HepG2 (cell line): Measurements from ENCODE around the gene PSRC1. TPM values are rescaled to one million over a fixed set of nuclear protein-coding genes. Genes with fewer than 3 reads are reported as not detected.

ENCODE experiments used
- CEBPG ChIP-seq: IDR thresholded peaks from 2 replicates; pipeline ENCODE4 v1.6.1; 2016
- DR1 ChIP-seq: sonication (generic); formaldehyde crosslinking; IDR thresholded peaks from 2 replicates; pipeline ENCODE4 v1.8.0; 2021; ENCODE audit warnings: mild to moderate bottlenecking, missing genetic modification reagents, inconsistent platforms
- HNRNPK ChIP-seq: fragments of 200-400 bp; formaldehyde crosslinking; IDR thresholded peaks from 2 replicates; pipeline ENCODE4 v1.6.1; 2018; ENCODE audit warnings: low read length, low read depth, moderate library complexity, mild to moderate bottlenecking; ENCODE audit not compliant: poor library complexity, severe bottlenecking
- ISX ChIP-seq: sonication (generic); formaldehyde crosslinking; conservative IDR thresholded peaks from 2 replicates; pipeline ENCODE4 v1.5.0; 2020; ENCODE audit warnings: missing genetic modification reagents
- MZF1 ChIP-seq: sonication (generic); formaldehyde crosslinking; IDR thresholded peaks from 2 replicates; pipeline ENCODE4 v1.8.1; 2023; ENCODE audit warnings: mild to moderate bottlenecking, missing genetic modification reagents, borderline replicate concordance
- NR2F6 ChIP-seq, 2 experiments: IDR thresholded peaks; 2 replicates each; pipeline ENCODE4 v1.6.1; 2016; ENCODE audit warnings: antibody characterized with exemption in 1 of 2, mild to moderate bottlenecking in 1 of 2
- PHF20 ChIP-seq: sonication (generic); formaldehyde crosslinking; IDR thresholded peaks from 2 replicates; pipeline ENCODE4 v1.5.0; 2020; ENCODE audit warnings: mild to moderate bottlenecking, missing genetic modification reagents
- PPARG ChIP-seq: conservative IDR thresholded peaks from 2 replicates; pipeline ENCODE4 v1.6.1; 2016; ENCODE audit warnings: missing biosample characterization, missing genetic modification reagents
- RARG ChIP-seq: sonication (generic); formaldehyde crosslinking; IDR thresholded peaks from 2 replicates; pipeline ENCODE4 v1.4.0; 2020; ENCODE audit warnings: low read depth, mild to moderate bottlenecking, missing genetic modification reagents
- SP1 ChIP-seq, 2 experiments: fragments of 450-650 bp in 1 of 2; sonication (generic) in 1 of 2; formaldehyde crosslinking in 1 of 2; IDR thresholded peaks; 2 replicates each; pipeline versions ENCODE4 v1.4.0 to v1.6.1; 2016 to 2020; ENCODE audit warnings: missing genetic modification reagents in 1 of 2
- STAG1 ChIP-seq: sonication (generic); formaldehyde crosslinking; IDR thresholded peaks from 2 replicates; pipeline ENCODE4 v1.4.0; 2020; ENCODE audit warnings: missing genetic modification reagents
- ZNF12 ChIP-seq: sonication (generic); formaldehyde crosslinking; IDR thresholded peaks from 2 replicates; pipeline ENCODE4 v1.5.0; 2020; ENCODE audit warnings: missing genetic modification reagents
- ZNF441 ChIP-seq: sonication (generic); formaldehyde crosslinking; IDR thresholded peaks from 2 replicates; pipeline ENCODE4 v1.7.0; 2021; ENCODE audit warnings: missing genetic modification reagents, borderline replicate concordance
- ZNF569 ChIP-seq: sonication (generic); formaldehyde crosslinking; IDR thresholded peaks from 2 replicates; pipeline ENCODE4 v1.5.0; 2020; ENCODE audit warnings: mild to moderate bottlenecking, missing genetic modification reagents, moderate library complexity, borderline replicate concordance
- ZNF577 ChIP-seq: sonication (generic); formaldehyde crosslinking; IDR thresholded peaks from 2 replicates; pipeline ENCODE4 v1.4.0; 2020; ENCODE audit warnings: mild to moderate bottlenecking, low read depth, missing genetic modification reagents, borderline replicate concordance
- ZNF687 ChIP-seq: sonication (generic); formaldehyde crosslinking; IDR thresholded peaks from 2 replicates; pipeline ENCODE4 v1.5.1; 2020; ENCODE audit warnings: mild to moderate bottlenecking, missing genetic modification reagents, moderate library complexity
- polyA plus RNA-seq, 8 experiments: library from polyadenylated mRNA; depleted of rRNA in 3 of 8; stranded (reverse) in 7 of 8; unstranded in 1 of 8; fragments of >200 nt; fragmentation: Illumina TruSeq in 4 of 8; extraction: Trizol in 4 of 8; gene quantifications; 2 replicates each; pipeline versions ENCODE4 v1.2.1 to v1.2.3, GENCODE V29; 2011 to 2016; ENCODE audit warnings: low read depth in 4 of 8, missing spikeins in 1 of 8, mixed read lengths in 1 of 8; ENCODE audit not compliant: insufficient read depth in 1 of 8
- total RNA-seq, 5 experiments: library from RNA; depleted of rRNA; stranded (reverse); fragments of >200 nt; fragmentation: Illumina TruSeq; extraction: Trizol; gene quantifications; 2 replicates each; pipeline ENCODE4 v1.2.3, GENCODE V29; 2016; ENCODE audit warnings: low read depth in 1 of 5
- TF ChIP-seq, protein P1 (sequence below): sonication (generic); formaldehyde crosslinking; IDR thresholded peaks from 2 replicates; pipeline ENCODE4 v1.5.0; 2020; ENCODE audit warnings: mild to moderate bottlenecking, missing genetic modification reagents
- TF ChIP-seq, protein P2 (sequence below): fragments of 450-650 bp; IDR thresholded peaks from 2 replicates; pipeline ENCODE4 v1.6.1; 2016
- TF ChIP-seq, protein P3 (sequence below): sonication (generic); IDR thresholded peaks from 2 replicates; pipeline ENCODE4 v1.6.1; 2016; ENCODE audit warnings: low read depth, borderline replicate concordance

The PSRC1 gene
- total and polyA plus RNA-seq, 2 of the 13 experiments (the other 11 are each of a cell fraction or from before 2014, with no cell fraction given): 28.6 to 30.3 TPM

DNA sequence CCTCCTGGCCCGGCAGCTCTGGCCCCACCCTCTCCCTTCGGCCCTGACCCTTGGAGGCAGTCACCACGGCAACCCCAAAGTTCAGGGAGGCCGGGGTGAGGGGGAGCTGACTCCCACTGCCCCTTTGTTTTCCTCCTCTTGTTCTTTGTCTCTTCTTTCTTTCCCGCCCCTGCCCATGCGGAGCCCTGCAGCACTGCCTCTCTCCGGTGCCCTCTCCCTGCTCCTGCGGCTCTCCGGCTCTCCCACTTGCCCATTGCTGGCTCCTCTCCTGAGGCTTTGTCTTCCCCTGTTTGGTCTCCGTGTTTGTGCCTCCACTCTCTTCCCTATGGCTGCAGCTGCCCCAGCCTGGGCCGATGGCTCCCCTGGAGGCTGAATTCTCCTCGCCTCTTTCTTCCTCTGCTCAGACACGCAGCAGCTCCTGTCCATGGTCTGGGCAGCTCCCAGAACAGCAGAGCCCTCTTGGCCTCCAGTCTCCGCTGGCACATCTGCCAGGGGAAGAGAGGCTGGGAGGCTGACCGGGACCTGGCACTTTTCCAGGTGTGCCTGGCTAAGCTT lies 27.8 kb downstream of the PSRC1 start (continued):
- TF ChIP-seq, protein P1, sequence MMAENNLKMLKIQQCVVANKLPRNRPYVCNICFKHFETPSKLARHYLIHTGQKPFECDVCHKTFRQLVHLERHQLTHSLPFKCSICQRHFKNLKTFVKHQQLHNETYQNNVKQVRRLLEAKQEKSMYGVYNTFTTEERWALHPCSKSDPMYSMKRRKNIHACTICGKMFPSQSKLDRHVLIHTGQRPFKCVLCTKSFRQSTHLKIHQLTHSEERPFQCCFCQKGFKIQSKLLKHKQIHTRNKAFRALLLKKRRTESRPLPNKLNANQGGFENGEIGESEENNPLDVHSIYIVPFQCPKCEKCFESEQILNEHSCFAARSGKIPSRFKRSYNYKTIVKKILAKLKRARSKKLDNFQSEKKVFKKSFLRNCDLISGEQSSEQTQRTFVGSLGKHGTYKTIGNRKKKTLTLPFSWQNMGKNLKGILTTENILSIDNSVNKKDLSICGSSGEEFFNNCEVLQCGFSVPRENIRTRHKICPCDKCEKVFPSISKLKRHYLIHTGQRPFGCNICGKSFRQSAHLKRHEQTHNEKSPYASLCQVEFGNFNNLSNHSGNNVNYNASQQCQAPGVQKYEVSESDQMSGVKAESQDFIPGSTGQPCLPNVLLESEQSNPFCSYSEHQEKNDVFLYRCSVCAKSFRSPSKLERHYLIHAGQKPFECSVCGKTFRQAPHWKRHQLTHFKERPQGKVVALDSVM (CRISPR knock-in tag): peak; percentile 76
- TF ChIP-seq RARG (CRISPR knock-in tag) (no peak), ISX (no peak), MZF1 (no peak), HNRNPK (no peak), ZNF569 (CRISPR knock-in tag) (no peak), ZNF687 (peak; percentile 64), ZNF12 (CRISPR knock-in tag) (no peak), STAG1 (peak; percentile 34), SP1 (IDR thresholded peaks at IDR 0.05) (no peak), SP1 (CRISPR knock-in tag; IDR thresholded peaks at IDR 0.05) (no peak), DR1 (CRISPR knock-in tag) (no peak), PHF20 (CRISPR knock-in tag) (no peak), NR2F6 (IDR thresholded peaks at IDR 0.05) (no peak), NR2F6 (CRISPR knock-in tag; IDR thresholded peaks at IDR 0.05) (0 out of 2 replicates have a peak, but pooled peaks have one; percentile 9), PPARG (CRISPR knock-in tag) (no peak), ZNF441 (CRISPR knock-in tag) (no peak), ZNF577 (CRISPR knock-in tag) (no peak), CEBPG (CRISPR knock-in tag) (no peak)
- TF ChIP-seq, protein P2, sequence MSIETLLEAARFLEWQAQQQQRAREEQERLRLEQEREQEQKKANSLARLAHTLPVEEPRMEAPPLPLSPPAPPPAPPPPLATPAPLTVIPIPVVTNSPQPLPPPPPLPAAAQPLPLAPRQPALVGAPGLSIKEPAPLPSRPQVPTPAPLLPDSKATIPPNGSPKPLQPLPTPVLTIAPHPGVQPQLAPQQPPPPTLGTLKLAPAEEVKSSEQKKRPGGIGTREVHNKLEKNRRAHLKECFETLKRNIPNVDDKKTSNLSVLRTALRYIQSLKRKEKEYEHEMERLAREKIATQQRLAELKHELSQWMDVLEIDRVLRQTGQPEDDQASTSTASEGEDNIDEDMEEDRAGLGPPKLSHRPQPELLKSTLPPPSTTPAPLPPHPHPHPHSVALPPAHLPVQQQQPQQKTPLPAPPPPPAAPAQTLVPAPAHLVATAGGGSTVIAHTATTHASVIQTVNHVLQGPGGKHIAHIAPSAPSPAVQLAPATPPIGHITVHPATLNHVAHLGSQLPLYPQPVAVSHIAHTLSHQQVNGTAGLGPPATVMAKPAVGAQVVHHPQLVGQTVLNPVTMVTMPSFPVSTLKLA: no peak
- TF ChIP-seq, protein P3, sequence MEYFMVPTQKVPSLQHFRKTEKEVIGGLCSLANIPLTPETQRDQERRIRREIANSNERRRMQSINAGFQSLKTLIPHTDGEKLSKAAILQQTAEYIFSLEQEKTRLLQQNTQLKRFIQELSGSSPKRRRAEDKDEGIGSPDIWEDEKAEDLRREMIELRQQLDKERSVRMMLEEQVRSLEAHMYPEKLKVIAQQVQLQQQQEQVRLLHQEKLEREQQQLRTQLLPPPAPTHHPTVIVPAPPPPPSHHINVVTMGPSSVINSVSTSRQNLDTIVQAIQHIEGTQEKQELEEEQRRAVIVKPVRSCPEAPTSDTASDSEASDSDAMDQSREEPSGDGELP: peak; percentile 15; the same call in 1 of the 2 replicates
